ENCODE results near the gene MEGF11. TPM values are rescaled to one million over a fixed set of nuclear protein-coding genes. Genes with fewer than 3 reads are reported as not detected.

MEGF11 gene
- total RNA-seq, 1 donor from 2014 or later: not detected

DNA sequence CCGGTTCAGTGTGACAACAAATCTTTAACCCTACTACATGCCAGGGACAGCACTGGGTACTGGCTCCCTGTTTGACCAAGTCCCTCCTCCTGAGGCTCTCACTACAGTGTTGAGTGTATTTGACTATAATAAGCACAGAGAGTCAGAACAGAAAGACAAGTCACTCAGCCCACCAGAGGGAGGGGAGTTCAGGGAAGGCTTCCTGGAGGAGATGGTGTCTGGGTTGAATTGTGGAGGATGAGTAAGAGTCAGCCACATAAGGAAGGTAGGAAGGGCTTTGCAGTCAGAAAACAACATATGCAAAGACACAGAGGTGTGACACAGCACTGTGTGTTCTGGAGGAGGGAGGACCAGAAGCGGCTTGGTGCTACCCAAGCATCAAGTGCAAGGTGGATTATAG is 17.7 kb downstream of the MEGF11 start:
- no peak overlapping the region for H3K27ac Mint-ChIP-seq
- ChIA-PET POLR2A (no interaction called here), CTCF (no interaction called here)
- no peak overlapping the region for H3K4me3 Mint-ChIP-seq
- TF ChIP-seq, protein P1, sequence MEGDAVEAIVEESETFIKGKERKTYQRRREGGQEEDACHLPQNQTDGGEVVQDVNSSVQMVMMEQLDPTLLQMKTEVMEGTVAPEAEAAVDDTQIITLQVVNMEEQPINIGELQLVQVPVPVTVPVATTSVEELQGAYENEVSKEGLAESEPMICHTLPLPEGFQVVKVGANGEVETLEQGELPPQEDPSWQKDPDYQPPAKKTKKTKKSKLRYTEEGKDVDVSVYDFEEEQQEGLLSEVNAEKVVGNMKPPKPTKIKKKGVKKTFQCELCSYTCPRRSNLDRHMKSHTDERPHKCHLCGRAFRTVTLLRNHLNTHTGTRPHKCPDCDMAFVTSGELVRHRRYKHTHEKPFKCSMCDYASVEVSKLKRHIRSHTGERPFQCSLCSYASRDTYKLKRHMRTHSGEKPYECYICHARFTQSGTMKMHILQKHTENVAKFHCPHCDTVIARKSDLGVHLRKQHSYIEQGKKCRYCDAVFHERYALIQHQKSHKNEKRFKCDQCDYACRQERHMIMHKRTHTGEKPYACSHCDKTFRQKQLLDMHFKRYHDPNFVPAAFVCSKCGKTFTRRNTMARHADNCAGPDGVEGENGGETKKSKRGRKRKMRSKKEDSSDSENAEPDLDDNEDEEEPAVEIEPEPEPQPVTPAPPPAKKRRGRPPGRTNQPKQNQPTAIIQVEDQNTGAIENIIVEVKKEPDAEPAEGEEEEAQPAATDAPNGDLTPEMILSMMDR (IDR thresholded peaks at IDR 0.05): no peak
- no peaks in the 10 kb centered on the region for H3K4me1 Mint-ChIP-seq
- intact Hi-C loops (cut with micrococcal nuclease): no loop called here
- H3K27me3 Mint-ChIP-seq: peaks cover 22% of the 10 kb centered on the region
- no peak for DNase-seq
- H3K9me3 Mint-ChIP-seq: no peaks in the 10 kb centered on the region
- no peaks in the 10 kb centered on the region for H3K36me3 Mint-ChIP-seq (ENCODE audit: low read depth)
- no peak for ATAC-seq (ENCODE audit: low read depth)

DNA sequence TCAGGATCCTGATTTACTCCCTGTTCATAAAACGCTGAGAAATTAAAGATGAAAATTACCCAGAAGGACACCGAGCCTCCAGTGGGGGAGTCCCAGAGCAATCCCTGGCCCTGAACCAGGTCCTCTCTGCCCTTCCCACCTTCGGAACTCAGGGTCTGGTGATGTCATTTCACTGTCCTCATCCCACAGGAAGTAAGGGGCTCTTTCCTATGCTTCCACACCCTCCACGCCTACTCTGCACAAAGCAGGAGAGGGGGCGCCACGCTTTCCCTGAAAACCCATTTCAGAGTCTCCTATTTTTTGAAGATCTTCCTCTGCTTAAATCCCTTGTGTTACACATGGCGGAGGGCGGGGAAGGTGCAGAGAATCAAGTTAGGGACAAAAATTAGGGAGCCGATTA is 18.8 kb downstream of the MEGF11 start:
- no peak overlapping the region for H3K4me3 Mint-ChIP-seq
- H3K27me3 Mint-ChIP-seq: peaks cover 22% of the 10 kb centered on the region
- DNase-seq: no peak

DNA sequence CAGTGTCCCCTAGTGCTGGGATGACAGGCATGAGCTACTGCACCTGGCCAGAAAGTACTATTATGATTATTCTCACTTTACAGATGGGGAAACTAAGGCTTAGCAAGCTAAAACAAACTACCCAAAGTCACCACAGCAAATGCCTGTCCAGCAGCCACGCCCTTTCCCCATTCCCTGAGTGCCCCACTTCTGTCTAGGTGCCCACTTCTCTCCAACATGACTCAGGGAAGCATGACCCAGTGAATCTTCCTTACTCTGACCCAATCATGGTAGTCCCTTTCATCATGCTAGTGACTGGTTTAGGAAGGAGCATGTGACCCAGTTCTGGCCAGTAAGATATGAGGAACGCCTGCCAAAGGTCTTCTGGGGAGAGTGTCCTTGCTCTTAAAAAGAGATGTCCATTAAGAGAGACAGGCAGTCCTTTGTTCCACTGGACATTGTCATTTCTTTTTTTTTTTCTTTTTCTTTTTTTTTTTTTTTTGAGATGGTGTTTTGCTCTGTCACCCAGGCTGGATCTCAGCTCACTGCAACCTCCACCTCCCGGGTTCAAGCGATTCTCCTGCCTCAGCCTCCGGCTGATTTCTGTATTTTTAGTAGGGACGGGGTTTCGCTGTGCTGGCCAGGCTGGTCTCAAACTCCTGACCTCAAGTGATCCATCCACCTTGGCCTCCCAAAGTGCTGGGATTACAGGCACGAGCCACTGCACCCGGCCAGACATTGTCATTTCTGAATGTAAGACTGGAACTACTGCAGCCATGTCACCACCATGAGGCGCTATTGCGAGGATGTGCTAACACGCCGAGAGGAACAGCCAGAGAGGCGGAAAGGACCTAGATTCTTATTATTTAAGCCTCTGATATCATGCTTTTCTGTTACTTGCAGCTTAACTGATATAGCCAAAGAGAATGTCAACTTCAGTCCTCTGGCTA is 19.8 kb downstream of the MEGF11 start:
- POLR2A ChIA-PET: no interaction called here
- H3K4me3 Mint-ChIP-seq: no peak overlapping the region
- TF ChIP-seq, protein P1 (IDR thresholded peaks at IDR 0.05): no peak
- intact Hi-C loops (cut with micrococcal nuclease): no loop called here
- H3K36me3 Mint-ChIP-seq (ENCODE audit: low read depth): no peaks in the 10 kb centered on the region
- ATAC-seq (ENCODE audit: low read depth) (no peak), DNase-seq (no peak)
- no peaks in the 10 kb centered on the region for H3K9me3 Mint-ChIP-seq
- no peaks in the 10 kb centered on the region for H3K4me1 Mint-ChIP-seq
- peaks cover 18% of the 10 kb centered on the region for H3K27me3 Mint-ChIP-seq
- no peak overlapping the region for H3K27ac Mint-ChIP-seq
- CTCF ChIA-PET: no interaction called here

More for the DNA sequence above, 18.8 kb downstream of the MEGF11 start:
- no peaks in the 10 kb centered on the region for H3K4me1 Mint-ChIP-seq
- TF ChIP-seq, protein P1 (IDR thresholded peaks at IDR 0.05): no peak
- no peaks in the 10 kb centered on the region for H3K36me3 Mint-ChIP-seq (ENCODE audit: low read depth)
- intact Hi-C loops (cut with micrococcal nuclease): no loop called here
- POLR2A ChIA-PET: no interaction called here
- H3K27ac Mint-ChIP-seq: no peak overlapping the region
- CTCF ChIA-PET: no interaction called here
- no peaks in the 10 kb centered on the region for H3K9me3 Mint-ChIP-seq
- no peak for ATAC-seq (ENCODE audit: low read depth)

DNA sequence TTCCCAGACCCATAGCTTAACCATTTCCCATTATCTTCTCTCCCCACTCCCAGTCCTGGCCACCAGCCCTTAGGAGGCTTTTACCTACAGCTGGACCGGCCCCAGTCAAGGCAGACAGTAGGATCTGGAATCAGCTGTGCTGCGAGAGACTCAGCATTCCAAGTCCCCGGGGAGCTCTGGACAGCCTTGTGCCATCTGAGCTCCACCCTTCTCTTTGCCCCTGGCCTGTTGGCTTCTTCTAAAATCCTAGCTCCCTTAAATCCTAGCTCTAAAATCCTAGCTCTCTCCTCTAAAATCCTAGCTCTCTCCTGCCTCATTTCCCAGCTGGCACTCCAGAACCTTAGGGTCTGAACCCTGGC is 21.3 kb downstream of the MEGF11 start:
- ATAC-seq (ENCODE audit: low read depth) (no peak), DNase-seq (no peak)
- Mint-ChIP-seq H3K9me3 (no peaks in the 10 kb centered on the region), H3K4me3 (no peak overlapping the region), H3K27ac (no peak overlapping the region), H3K4me1 (no peaks in the 10 kb centered on the region), H3K36me3 (ENCODE audit: low read depth) (no peaks in the 10 kb centered on the region), H3K27me3 (peaks cover 16% of the 10 kb centered on the region)
- TF ChIP-seq, protein P1 (IDR thresholded peaks at IDR 0.05): no peak
- POLR2A ChIA-PET: no interaction called here
- intact Hi-C loops (cut with micrococcal nuclease): no loop called here
- CTCF ChIA-PET: interaction anchor here (0.6 kb wide), 1 partner anchor 267 kb away, joined by 3 read pairs; no protein-coding TSS in a partner anchor

DNA sequence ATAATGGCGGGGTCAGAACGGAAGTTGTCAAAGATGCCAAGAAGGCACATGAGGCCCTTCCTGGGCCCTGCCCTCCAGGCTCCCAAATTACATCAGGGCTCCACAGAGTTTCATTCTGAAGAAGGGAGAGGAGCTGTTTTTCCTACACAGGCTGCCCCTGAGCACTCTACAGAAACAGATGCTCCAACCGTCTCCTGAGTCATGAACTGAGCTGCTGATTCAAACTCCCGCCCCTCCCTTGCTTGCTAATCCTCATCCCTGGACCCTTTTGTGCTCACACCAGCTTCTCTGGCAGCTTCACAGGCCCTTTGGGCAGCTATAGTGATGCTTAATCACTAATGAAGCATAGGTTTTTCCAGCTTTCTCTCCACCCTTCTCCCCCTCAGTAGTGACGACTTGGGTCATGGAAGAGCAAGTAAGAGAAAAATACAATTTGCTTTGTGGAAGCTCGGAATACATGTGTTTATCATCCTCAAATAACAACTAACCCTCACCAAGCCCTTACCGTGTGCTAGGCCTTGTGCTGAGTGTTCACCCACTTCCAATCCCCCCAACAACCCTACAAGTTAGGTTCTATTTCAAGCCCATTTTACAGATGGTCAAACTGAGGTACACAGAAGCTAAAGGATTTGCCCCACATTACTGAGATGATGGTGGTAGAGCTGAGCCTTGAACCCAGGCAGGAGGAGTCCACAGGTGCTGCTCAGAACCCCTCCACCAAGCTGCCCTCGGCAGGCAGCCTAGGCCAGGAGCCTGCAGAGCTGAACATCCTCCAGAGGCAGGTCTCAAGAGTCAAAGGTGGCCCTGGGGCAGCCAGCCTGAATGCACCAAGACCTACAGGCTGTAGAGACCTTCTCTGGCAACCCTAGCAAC is 21.9 kb downstream of the MEGF11 start:
- DNase-seq (no peak), ATAC-seq (ENCODE audit: low read depth) (no peak)
- POLR2A ChIA-PET: no interaction called here
- intact Hi-C loops (cut with micrococcal nuclease): no loop called here
- H3K27me3 Mint-ChIP-seq: peaks cover 10% of the 10 kb centered on the region
- H3K36me3 Mint-ChIP-seq (ENCODE audit: low read depth): no peaks in the 10 kb centered on the region
- no peak overlapping the region for H3K27ac Mint-ChIP-seq
- H3K9me3 Mint-ChIP-seq: no peaks in the 10 kb centered on the region
- CTCF ChIA-PET: interaction anchor here (0.6 kb wide), 1 partner anchor 267 kb away, joined by 3 read pairs; no protein-coding TSS in a partner anchor
- H3K4me3 Mint-ChIP-seq: no peak overlapping the region
- no peaks in the 10 kb centered on the region for H3K4me1 Mint-ChIP-seq
- TF ChIP-seq, protein P1 (IDR thresholded peaks at IDR 0.05): no peak
